ENCODE results near the gene SLC25A15. TPM values are rescaled to one million over a fixed set of nuclear protein-coding genes. Genes with fewer than 3 reads are reported as not detected.
"Not testable (repeated sequence)": the region's sequence is repeated elsewhere in the genome, so short reads cannot be mapped to it uniquely, and the experiment has no call there.

The SLC25A15 gene
- polyA plus RNA-seq, 1 donor, result 33.3 TPM

- H3K4me1 ChIP-seq (ENCODE audit: control insufficient read depth, insufficient read depth, low read length), result peaks cover 4% of the 10 kb centered on the region
- WGBS (ENCODE audit: insufficient coverage, low lambda C conversion rate), result no CpG with 5 or more reads among the region's 14 CpGs
- H3K9me3 ChIP-seq (ENCODE audit: control insufficient read depth, low read depth, low read length), result no peaks in the 10 kb centered on the region
- H3K27ac ChIP-seq (ENCODE audit: low read length), result no peak overlapping the region
- DNase-seq, result no peak
- no peak overlapping the region for H3K4me3 ChIP-seq (ENCODE audit: low read length)
- no peaks in the 10 kb centered on the region for H3K36me3 ChIP-seq (ENCODE audit: control insufficient read depth, insufficient read depth, low read length)
- H3K27me3 ChIP-seq (ENCODE audit: control insufficient read depth, insufficient read depth, low read length), result no peaks in the 10 kb centered on the region
Observed at GRCh38 chr13:40780822-40781401, 8.5 kb upstream of the SLC25A15 start.

- WGBS (ENCODE audit: insufficient coverage, low lambda C conversion rate), result no CpG with 5 or more reads among the region's 11 CpGs
- H3K4me1 ChIP-seq (ENCODE audit: control insufficient read depth, insufficient read depth, low read length), result peaks cover 9% of the 10 kb centered on the region
- H3K27me3 ChIP-seq (ENCODE audit: control insufficient read depth, insufficient read depth, low read length), result no peaks in the 10 kb centered on the region
- H3K4me3 ChIP-seq (ENCODE audit: low read length), result no peak overlapping the region
- no peak for DNase-seq
- H3K9me3 ChIP-seq (ENCODE audit: control insufficient read depth, low read depth, low read length), result no peaks in the 10 kb centered on the region
- no peaks in the 10 kb centered on the region for H3K36me3 ChIP-seq (ENCODE audit: control insufficient read depth, insufficient read depth, low read length)
- H3K27ac ChIP-seq (ENCODE audit: low read length), result no peak overlapping the region
Observed at GRCh38 chr13:40781717-40782116, 7.7 kb upstream of the SLC25A15 start.

GRCh38 chr13:40782971-40783370 is 6.4 kb upstream of the SLC25A15 start:
- not testable (repeated sequence) for H3K4me3 ChIP-seq (ENCODE audit: low read length); H3K36me3 ChIP-seq (ENCODE audit: control insufficient read depth, insufficient read depth, low read length); H3K27ac ChIP-seq (ENCODE audit: low read length); H3K27me3 ChIP-seq (ENCODE audit: control insufficient read depth, insufficient read depth, low read length); H3K9me3 ChIP-seq (ENCODE audit: control insufficient read depth, low read depth, low read length); H3K4me1 ChIP-seq (ENCODE audit: control insufficient read depth, insufficient read depth, low read length); DNase-seq
- no CpG with 5 or more reads among the region's 1 CpG for WGBS (ENCODE audit: insufficient coverage, low lambda C conversion rate)

- WGBS (ENCODE audit: insufficient coverage, low lambda C conversion rate), result no CpG with 5 or more reads among the region's 4 CpGs
- DNase-seq, result no peak
- Histone ChIP-seq H3K9me3 (ENCODE audit: control insufficient read depth, low read depth, low read length) (no peaks in the 10 kb centered on the region), H3K4me1 (ENCODE audit: control insufficient read depth, insufficient read depth, low read length) (peaks cover 5% of the 10 kb centered on the region), H3K4me3 (ENCODE audit: low read length) (no peak overlapping the region), H3K36me3 (ENCODE audit: control insufficient read depth, insufficient read depth, low read length) (no peaks in the 10 kb centered on the region), H3K27ac (ENCODE audit: low read length) (no peak overlapping the region), H3K27me3 (ENCODE audit: control insufficient read depth, insufficient read depth, low read length) (no peaks in the 10 kb centered on the region)
Observed at GRCh38 chr13:40784540-40784939, 4.9 kb upstream of the SLC25A15 start.

- DNase-seq, result no peak
- Histone ChIP-seq H3K9me3 (ENCODE audit: control insufficient read depth, low read depth, low read length) (no peaks in the 10 kb centered on the region), H3K4me1 (ENCODE audit: control insufficient read depth, insufficient read depth, low read length) (peaks cover 5% of the 10 kb centered on the region), H3K36me3 (ENCODE audit: control insufficient read depth, insufficient read depth, low read length) (no peaks in the 10 kb centered on the region), H3K4me3 (ENCODE audit: low read length) (no peak overlapping the region), H3K27me3 (ENCODE audit: control insufficient read depth, insufficient read depth, low read length) (no peaks in the 10 kb centered on the region), H3K27ac (ENCODE audit: low read length) (peak overlapping the region; percentile 22)
- WGBS (ENCODE audit: insufficient coverage, low lambda C conversion rate), result 100% methylated on average over 1 of the region's 4 CpGs
Observed at GRCh38 chr13:40786568-40786996, 2.8 kb upstream of the SLC25A15 start.

GRCh38 chr13:40787062-40787461 is 2.3 kb upstream of the SLC25A15 start:
- no peak for DNase-seq
- peaks cover 5% of the 10 kb centered on the region for H3K4me1 ChIP-seq (ENCODE audit: control insufficient read depth, insufficient read depth, low read length)
- no peak overlapping the region for H3K4me3 ChIP-seq (ENCODE audit: low read length)
- H3K27ac ChIP-seq (ENCODE audit: low read length), result peak overlapping the region; percentile 7
- H3K9me3 ChIP-seq (ENCODE audit: control insufficient read depth, low read depth, low read length), result no peaks in the 10 kb centered on the region
- H3K36me3 ChIP-seq (ENCODE audit: control insufficient read depth, insufficient read depth, low read length), result no peaks in the 10 kb centered on the region
- no peaks in the 10 kb centered on the region for H3K27me3 ChIP-seq (ENCODE audit: control insufficient read depth, insufficient read depth, low read length)
- 60% methylated on average over 1 of the region's 5 CpGs for WGBS (ENCODE audit: insufficient coverage, low lambda C conversion rate)

- H3K4me1 ChIP-seq (ENCODE audit: control insufficient read depth, insufficient read depth, low read length); H3K36me3 ChIP-seq (ENCODE audit: control insufficient read depth, insufficient read depth, low read length); H3K9me3 ChIP-seq (ENCODE audit: control insufficient read depth, low read depth, low read length); DNase-seq; H3K27me3 ChIP-seq (ENCODE audit: control insufficient read depth, insufficient read depth, low read length): not testable (repeated sequence)
- H3K4me3 ChIP-seq (ENCODE audit: low read length), result peak overlapping the region; percentile 63
- H3K27ac ChIP-seq (ENCODE audit: low read length), result peak overlapping the region; percentile 84
- WGBS (ENCODE audit: insufficient coverage, low lambda C conversion rate), result no CpG with 5 or more reads among the region's 18 CpGs
Observed at GRCh38 chr13:40788540-40789274, 704 bp upstream of the SLC25A15 start.

- no peaks in the 10 kb centered on the region for H3K9me3 ChIP-seq (ENCODE audit: control insufficient read depth, low read depth, low read length)
- 25% methylated on average over 2 of the region's 9 CpGs for WGBS (ENCODE audit: insufficient coverage, low lambda C conversion rate)
- peak overlapping the region; percentile 95 for H3K27ac ChIP-seq (ENCODE audit: low read length)
- no peak for DNase-seq
- H3K27me3 ChIP-seq (ENCODE audit: control insufficient read depth, insufficient read depth, low read length), result no peaks in the 10 kb centered on the region
- H3K4me1 ChIP-seq (ENCODE audit: control insufficient read depth, insufficient read depth, low read length), result peaks cover 10% of the 10 kb centered on the region
- no peaks in the 10 kb centered on the region for H3K36me3 ChIP-seq (ENCODE audit: control insufficient read depth, insufficient read depth, low read length)
- H3K4me3 ChIP-seq (ENCODE audit: low read length), result peak overlapping the region; percentile 81
Observed at GRCh38 chr13:40790154-40790616, 774 bp downstream of the SLC25A15 start.

GRCh38 chr13:40792284-40793051 is 3.1 kb downstream of the SLC25A15 start:
- Histone ChIP-seq H3K36me3 (ENCODE audit: control insufficient read depth, insufficient read depth, low read length) (peaks cover 15% of the 10 kb centered on the region), H3K27ac (ENCODE audit: low read length) (no peak overlapping the region), H3K9me3 (ENCODE audit: control insufficient read depth, low read depth, low read length) (no peaks in the 10 kb centered on the region), H3K27me3 (ENCODE audit: control insufficient read depth, insufficient read depth, low read length) (no peaks in the 10 kb centered on the region), H3K4me1 (ENCODE audit: control insufficient read depth, insufficient read depth, low read length) (peaks cover 9% of the 10 kb centered on the region), H3K4me3 (ENCODE audit: low read length) (no peak overlapping the region)
- no peak for DNase-seq
- no CpG with 5 or more reads among the region's 10 CpGs for WGBS (ENCODE audit: insufficient coverage, low lambda C conversion rate)

GRCh38 chr13:40793339-40793738 is 3.9 kb downstream of the SLC25A15 start:
- H3K4me1 ChIP-seq (ENCODE audit: control insufficient read depth, insufficient read depth, low read length), result peaks cover 9% of the 10 kb centered on the region
- H3K4me3 ChIP-seq (ENCODE audit: low read length), result no peak overlapping the region
- H3K27ac ChIP-seq (ENCODE audit: low read length), result peak overlapping the region; percentile 75
- H3K36me3 ChIP-seq (ENCODE audit: control insufficient read depth, insufficient read depth, low read length), result peaks cover 16% of the 10 kb centered on the region
- peak in 1 of 2 donors; percentile 49 for DNase-seq
- no peaks in the 10 kb centered on the region for H3K9me3 ChIP-seq (ENCODE audit: control insufficient read depth, low read depth, low read length)
- WGBS (ENCODE audit: insufficient coverage, low lambda C conversion rate), result 57% methylated on average over 1 of the region's 3 CpGs
- no peaks in the 10 kb centered on the region for H3K27me3 ChIP-seq (ENCODE audit: control insufficient read depth, insufficient read depth, low read length)

Measured in large intestine (tissue), 3 donors.